GM23248 (cell line): ENCODE results near the gene CAMTA1. TPM values are rescaled to one million over a fixed set of nuclear protein-coding genes. Genes with fewer than 3 reads are reported as not detected.

Experiments used
- DNase-seq: peaks from one replicate; pipeline ENCODE4 v3.0.0-alpha.2; 2015
- H2AFZ ChIP-seq: fragments of 200-600 bp; sonication (generic); 2 replicates; pipeline ENCODE4 v1.6.1; 2016; ENCODE audit warnings: antibody characterized with exemption
- H3F3A ChIP-seq: fragments of 200-600 bp; sonication (generic); 2 replicates; pipeline ENCODE4 v1.6.1; 2016; ENCODE audit warnings: mild to moderate bottlenecking, antibody characterized with exemption, mixed run types; ENCODE audit not compliant: insufficient read depth
- H3K27ac ChIP-seq: fragments of 200-600 bp; sonication (generic); 2 replicates; pipeline ENCODE4 v1.5.1; 2016; ENCODE audit warnings: mild to moderate bottlenecking
- H3K27me3 ChIP-seq: fragments of 200-600 bp; sonication (generic); replicated peaks from 2 replicates; pipeline ENCODE4 v1.6.1; 2016; ENCODE audit warnings: mild to moderate bottlenecking; ENCODE audit not compliant: insufficient read depth
- H3K36me3 ChIP-seq: fragments of 200-600 bp; sonication (generic); 2 replicates; pipeline ENCODE4 v1.6.1; 2016; ENCODE audit warnings: low read depth, mild to moderate bottlenecking
- H3K4me1 ChIP-seq: fragments of 200-600 bp; sonication (generic); 2 replicates; pipeline ENCODE4 v1.6.1; 2016; ENCODE audit warnings: mild to moderate bottlenecking; ENCODE audit not compliant: insufficient read depth
- H3K4me2 ChIP-seq: fragments of 200-600 bp; sonication (generic); one replicate; pipeline ENCODE4 v1.6.1; 2016; ENCODE audit warnings: mild to moderate bottlenecking; ENCODE audit not compliant: unreplicated experiment
- H3K4me3 ChIP-seq: fragments of 200-600 bp; sonication (generic); 2 replicates; pipeline ENCODE4 v1.5.1; 2016; ENCODE audit warnings: mild to moderate bottlenecking
- H3K79me2 ChIP-seq: fragments of 200-600 bp; sonication (generic); 2 replicates; pipeline ENCODE4 v1.6.1; 2016; ENCODE audit warnings: mild to moderate bottlenecking; ENCODE audit not compliant: insufficient read depth
- H3K9ac ChIP-seq: fragments of 200-600 bp; sonication (generic); 2 replicates; pipeline ENCODE4 v1.6.1; 2016; ENCODE audit warnings: mild to moderate bottlenecking
- H3K9me2 ChIP-seq: fragments of 200-600 bp; sonication (generic); 2 replicates; pipeline ENCODE4 v1.6.1; 2016; ENCODE audit warnings: mixed run types, mild to moderate bottlenecking, moderate library complexity; ENCODE audit not compliant: insufficient read depth
- H3K9me3 ChIP-seq: fragments of 200-600 bp; sonication (generic); one replicate; pipeline ENCODE4 v1.6.1; 2017; ENCODE audit warnings: low read depth
- H4K20me1 ChIP-seq: fragments of 200-600 bp; sonication (generic); 2 replicates; pipeline ENCODE4 v1.6.0; 2016; ENCODE audit not compliant: insufficient read depth
- EZH2 ChIP-seq: fragments of 200-600 bp; sonication (generic); IDR thresholded peaks from 2 replicates; pipeline ENCODE4 v1.6.1; 2018; ENCODE audit warnings: antibody characterized with exemption, mild to moderate bottlenecking; ENCODE audit not compliant: insufficient read depth, poor library complexity, severe bottlenecking
- EZH2phosphoT487 ChIP-seq: fragments of 200-600 bp; sonication (generic); IDR thresholded peaks from 2 replicates; pipeline ENCODE4 v1.6.1; 2018; ENCODE audit warnings: antibody characterized with exemption, moderate library complexity, mild to moderate bottlenecking, low read depth; ENCODE audit not compliant: insufficient read depth
- WGBS, 2 experiments: methylation state at CpG; one replicate each; pipeline ENCODE4 v1.1.6; 2015 to 2017; ENCODE audit warnings: low lambda C conversion rate in 2 of 2, low coverage in 1 of 2; ENCODE audit errors: missing lambda C conversion rate in 2 of 2; 5-methylcytosine and 5-hydroxymethylcytosine counted together
- in situ Hi-C: fragments of 300-500 bp; cut with MboI; formaldehyde crosslinking; loops from 2 replicates; pipeline ENCODE4 v1.15.0; 2020
- polyA plus RNA-seq: library from polyadenylated mRNA; unstranded; fragments of >200 nt; fragmentation: Nextera tagmentation; extraction: Ambion mirVana; gene quantifications from 2 replicates; pipeline ENCODE4 v1.2.1, GENCODE V29; 2016
- total RNA-seq: library from RNA; depleted of rRNA; stranded (reverse); fragments of >200 nt; shearing (Covaris generic); gene quantifications from 2 replicates; pipeline ENCODE4 v1.2.3, GENCODE V29; 2014

Gene CAMTA1
- total and polyA plus RNA-seq, 2 experiments from 2014 or later: 50.1 to 165 TPM

DNA sequence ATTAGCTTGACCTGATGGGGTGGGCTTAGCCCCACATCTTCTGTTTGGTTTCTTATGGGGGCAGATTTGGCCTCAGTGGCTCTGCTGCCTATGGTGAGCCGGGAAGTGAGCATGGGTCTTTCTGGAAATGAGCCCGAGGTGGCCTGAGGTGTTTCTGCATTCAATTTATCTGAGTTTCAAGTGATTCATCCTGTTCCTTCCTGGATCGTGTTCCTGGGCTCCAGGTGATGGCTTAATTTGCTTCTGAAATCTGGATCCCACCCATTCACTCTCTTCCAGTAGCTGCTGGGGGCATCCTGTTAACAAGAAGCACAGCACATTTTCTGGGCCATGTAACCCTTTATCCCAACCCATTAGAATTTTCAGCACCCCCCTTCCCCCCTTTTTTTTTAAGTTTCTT lies 324.6 kb downstream of the CAMTA1 start:
- no peaks in the 10 kb centered on the region for H3K9me2 ChIP-seq
- 26 to 27% methylated on average over 3 of the region's 3 CpGs for WGBS, 2 experiments
- no peak overlapping the region for H2AFZ ChIP-seq
- no peak for DNase-seq
- H3K79me2 ChIP-seq: no peaks in the 10 kb centered on the region
- no peak overlapping the region for H3K9ac ChIP-seq
- in situ Hi-C loops: no loop called here
- H3K4me3 ChIP-seq: no peak overlapping the region
- no peaks in the 10 kb centered on the region for H3K4me1 ChIP-seq
- no peak overlapping the region for H3K4me2 ChIP-seq
- TF ChIP-seq EZH2phosphoT487 (no peak), EZH2 (no peak)
- no peaks in the 10 kb centered on the region for H3K9me3 ChIP-seq
- no peak overlapping the region for H3K27ac ChIP-seq
- no peaks in the 10 kb centered on the region for H3K36me3 ChIP-seq
- H4K20me1 ChIP-seq: no peaks in the 10 kb centered on the region
- H3F3A ChIP-seq: no peaks in the 10 kb centered on the region
- H3K27me3 ChIP-seq: peaks cover 31% of the 10 kb centered on the region

DNA sequence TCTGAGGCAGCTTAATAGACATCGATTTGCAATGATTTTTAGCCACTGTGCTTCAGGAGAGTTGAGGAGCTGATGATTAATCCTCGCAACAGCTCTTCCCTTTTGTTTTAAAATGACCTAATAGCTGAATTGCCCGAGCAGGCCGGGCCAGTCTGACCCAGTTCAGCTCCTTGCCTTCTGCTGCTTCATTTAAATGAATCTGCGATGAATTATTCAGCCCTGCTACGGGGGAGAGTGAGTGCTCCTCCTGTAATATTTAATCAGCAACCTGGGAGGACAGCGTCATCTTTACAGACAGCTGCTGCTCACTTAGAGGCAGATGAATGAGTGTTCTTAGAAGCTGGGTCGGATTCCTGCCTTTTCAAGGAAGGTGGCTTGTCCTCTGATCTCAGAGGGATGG lies 325.1 kb downstream of the CAMTA1 start:
- Histone ChIP-seq H3K9me3 (no peaks in the 10 kb centered on the region), H3K27ac (no peak overlapping the region), H3K9me2 (no peaks in the 10 kb centered on the region), H3K79me2 (no peaks in the 10 kb centered on the region), H2AFZ (no peak overlapping the region), H3K36me3 (no peaks in the 10 kb centered on the region), H3K4me2 (no peak overlapping the region), H3K27me3 (peaks cover 27% of the 10 kb centered on the region), H3K4me3 (no peak overlapping the region), H4K20me1 (no peaks in the 10 kb centered on the region), H3K4me1 (no peaks in the 10 kb centered on the region), H3F3A (no peaks in the 10 kb centered on the region), H3K9ac (no peak overlapping the region)
- TF ChIP-seq EZH2 (no peak), EZH2phosphoT487 (no peak)
- peak; percentile 35 for DNase-seq
- in situ Hi-C loops: no loop called here
- WGBS, 2 experiments: 56 to 57% methylated on average over 8 of the region's 8 CpGs

GRCh38 chr1:7111853-7112252 lies 326.6 kb downstream of the CAMTA1 start:
- TF ChIP-seq EZH2 (no peak), EZH2phosphoT487 (no peak)
- H3K9me2 ChIP-seq: no peaks in the 10 kb centered on the region

GRCh38 chr1:7113136-7113535 lies 327.9 kb downstream of the CAMTA1 start:
- Histone ChIP-seq H3K9me3 (no peaks in the 10 kb centered on the region), H3K27me3 (peaks cover 16% of the 10 kb centered on the region), H3K27ac (no peak overlapping the region), H3K4me3 (no peak overlapping the region), H3F3A (0 out of 2 replicates have a peak, but pooled peaks cover 5% of the 10 kb centered on the region), H3K9me2 (no peaks in the 10 kb centered on the region), H3K9ac (no peak overlapping the region), H2AFZ (no peak overlapping the region), H3K4me2 (no peak overlapping the region), H3K4me1 (0 out of 2 replicates have a peak, but pooled peaks cover 7% of the 10 kb centered on the region), H4K20me1 (no peaks in the 10 kb centered on the region), H3K36me3 (no peaks in the 10 kb centered on the region), H3K79me2 (no peaks in the 10 kb centered on the region)
- DNase-seq: no peak
- TF ChIP-seq EZH2phosphoT487: no peak
- no peak for TF ChIP-seq EZH2
- WGBS, 2 experiments: 54 to 70% methylated on average over 8 of the region's 8 CpGs
- in situ Hi-C loops: no loop called here

More at GRCh38 chr1:7111853-7112252, 326.6 kb downstream of the CAMTA1 start:
- in situ Hi-C loops: no loop called here
- no peaks in the 10 kb centered on the region for H4K20me1 ChIP-seq
- H3K9me3 ChIP-seq: no peaks in the 10 kb centered on the region
- no peak overlapping the region for H3K4me3 ChIP-seq
- H3K9ac ChIP-seq: no peak overlapping the region
- H3K27ac ChIP-seq: no peak overlapping the region
- H3K36me3 ChIP-seq: no peaks in the 10 kb centered on the region
- no peak overlapping the region for H3K4me2 ChIP-seq
- 49 to 50% methylated on average over 10 of the region's 10 CpGs for WGBS, 2 experiments
- H3K4me1 ChIP-seq: 0 out of 2 replicates have a peak, but pooled peaks cover 2% of the 10 kb centered on the region
- H3F3A ChIP-seq: 0 out of 2 replicates have a peak, but pooled peaks cover 5% of the 10 kb centered on the region
- DNase-seq: no peak
- no peaks in the 10 kb centered on the region for H3K79me2 ChIP-seq
- no peak overlapping the region for H2AFZ ChIP-seq
- H3K27me3 ChIP-seq: peaks cover 23% of the 10 kb centered on the region

- no peaks in the 10 kb centered on the region for H3K36me3 ChIP-seq
- in situ Hi-C loops: no loop called here
- H3K4me1 ChIP-seq: 0 out of 2 replicates have a peak, but pooled peaks cover 7% of the 10 kb centered on the region
- H3K4me3 ChIP-seq: no peak overlapping the region
- no peak overlapping the region for H2AFZ ChIP-seq
- H3F3A ChIP-seq: 0 out of 2 replicates have a peak, but pooled peaks cover 5% of the 10 kb centered on the region
- DNase-seq: no peak
- no peaks in the 10 kb centered on the region for H4K20me1 ChIP-seq
- TF ChIP-seq EZH2phosphoT487: no peak
- TF ChIP-seq EZH2: no peak
- no peak overlapping the region for H3K9ac ChIP-seq
- H3K27me3 ChIP-seq: peaks cover 12% of the 10 kb centered on the region
- no peak overlapping the region for H3K27ac ChIP-seq
- H3K9me2 ChIP-seq: no peaks in the 10 kb centered on the region
- WGBS, 2 experiments: 66 to 70% methylated on average over 6 of the region's 6 CpGs
- no peak overlapping the region for H3K4me2 ChIP-seq
- H3K9me3 ChIP-seq: no peaks in the 10 kb centered on the region
- no peaks in the 10 kb centered on the region for H3K79me2 ChIP-seq
Measured at GRCh38 chr1:7113822-7114221, 328.6 kb downstream of the CAMTA1 start.
